22Rv1 (cell line): Measurements from ENCODE around the gene HOXD3.

Source experiments
- CTCF ChIP-seq: fragments of 450-650 bp; IDR thresholded peaks from 2 replicates; pipeline ENCODE4 v1.5.1; 2017; ENCODE audit warnings: mild to moderate bottlenecking
- ZFX ChIP-seq: fragments of 450-650 bp; IDR thresholded peaks from 2 replicates; pipeline ENCODE4 v1.6.1; 2017; ENCODE audit warnings: antibody characterized with exemption, borderline replicate concordance

- TF ChIP-seq CTCF (no peak), ZFX (no peak)
Measured at GRCh38 chr2:176114120-176114929, 42.8 kb upstream of the HOXD3 start.
